ENCODE data around the gene RBL2. TPM values are rescaled to one million over a fixed set of nuclear protein-coding genes. Genes with fewer than 3 reads are reported as not detected.

The RBL2 gene
- total RNA-seq, 1 experiment from 2014 or later: 14.2 TPM

DNA sequence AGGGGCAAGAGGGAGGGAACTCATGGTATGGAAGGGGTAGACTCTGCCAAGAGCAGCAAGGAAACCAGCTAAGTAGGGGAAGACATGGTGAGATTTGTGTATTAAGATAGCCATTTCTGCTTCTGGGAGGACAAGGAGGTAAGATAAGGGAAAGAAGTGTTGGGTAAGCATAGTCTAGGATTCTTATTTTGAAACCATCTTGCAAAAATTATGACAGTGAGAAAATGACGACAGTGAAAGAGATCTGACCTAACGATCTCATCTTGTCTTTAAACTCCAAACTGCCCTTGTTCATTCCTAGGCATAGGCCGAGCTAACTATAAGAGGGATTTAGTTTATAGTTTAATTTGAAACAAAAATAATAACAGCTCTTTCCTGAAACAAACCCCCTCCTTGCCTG, 5.6 kb upstream of the RBL2 start:
- Histone ChIP-seq H3K4me3 (ENCODE audit: low read length) (no peak overlapping the region), H3K36me3 (ENCODE audit: low read depth, low read length) (no peaks in the 10 kb centered on the region), H3K9ac (ENCODE audit: low read length) (no peak overlapping the region), H4K20me1 (ENCODE audit: low read length) (no peaks in the 10 kb centered on the region), H3K9me3 (ENCODE audit: low read length) (peaks cover 4% of the 10 kb centered on the region; the same call in 1 of the 2 replicates), H3K27ac (ENCODE audit: low read length) (no peak overlapping the region), H3K4me2 (ENCODE audit: low read length) (peak overlapping the region; percentile 20), H3K4me1 (ENCODE audit: insufficient read depth, low read length) (peaks cover 4% of the 10 kb centered on the region; the same call in 1 of the 2 replicates), H3K27me3 (ENCODE audit: low read length) (no peaks in the 10 kb centered on the region), H2AFZ (ENCODE audit: low read length) (no peak overlapping the region), H3F3A (ENCODE audit: low read length, unreplicated experiment) (no peaks in the 10 kb centered on the region), H3K79me2 (ENCODE audit: low read length) (no peaks in the 10 kb centered on the region), H3K9me2 (replicated peaks; ENCODE audit: low read length) (no peaks in the 10 kb centered on the region)
- TF ChIP-seq, protein P1, sequence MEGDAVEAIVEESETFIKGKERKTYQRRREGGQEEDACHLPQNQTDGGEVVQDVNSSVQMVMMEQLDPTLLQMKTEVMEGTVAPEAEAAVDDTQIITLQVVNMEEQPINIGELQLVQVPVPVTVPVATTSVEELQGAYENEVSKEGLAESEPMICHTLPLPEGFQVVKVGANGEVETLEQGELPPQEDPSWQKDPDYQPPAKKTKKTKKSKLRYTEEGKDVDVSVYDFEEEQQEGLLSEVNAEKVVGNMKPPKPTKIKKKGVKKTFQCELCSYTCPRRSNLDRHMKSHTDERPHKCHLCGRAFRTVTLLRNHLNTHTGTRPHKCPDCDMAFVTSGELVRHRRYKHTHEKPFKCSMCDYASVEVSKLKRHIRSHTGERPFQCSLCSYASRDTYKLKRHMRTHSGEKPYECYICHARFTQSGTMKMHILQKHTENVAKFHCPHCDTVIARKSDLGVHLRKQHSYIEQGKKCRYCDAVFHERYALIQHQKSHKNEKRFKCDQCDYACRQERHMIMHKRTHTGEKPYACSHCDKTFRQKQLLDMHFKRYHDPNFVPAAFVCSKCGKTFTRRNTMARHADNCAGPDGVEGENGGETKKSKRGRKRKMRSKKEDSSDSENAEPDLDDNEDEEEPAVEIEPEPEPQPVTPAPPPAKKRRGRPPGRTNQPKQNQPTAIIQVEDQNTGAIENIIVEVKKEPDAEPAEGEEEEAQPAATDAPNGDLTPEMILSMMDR (conservative IDR thresholded peaks at IDR 0.05; ENCODE audit: low read depth, low read length): no peak
- TF ChIP-seq EZH2phosphoT487 (IDR thresholded peaks at IDR 0.05; ENCODE audit: borderline replicate concordance, low read length) (no peak), EZH2 (IDR thresholded peaks at IDR 0.05; ENCODE audit: low read length, unreplicated experiment) (no peak)
- ChIA-PET CTCF (no interaction called here), POLR2A (ENCODE audit: unreplicated experiment) (no interaction called here)
- no TSS peak for BruUV-seq (replicated peaks)
- no peak for DNase-seq
- ATAC-seq: no peak
- intact Hi-C loops (cut with micrococcal nuclease): no loop called here

DNA sequence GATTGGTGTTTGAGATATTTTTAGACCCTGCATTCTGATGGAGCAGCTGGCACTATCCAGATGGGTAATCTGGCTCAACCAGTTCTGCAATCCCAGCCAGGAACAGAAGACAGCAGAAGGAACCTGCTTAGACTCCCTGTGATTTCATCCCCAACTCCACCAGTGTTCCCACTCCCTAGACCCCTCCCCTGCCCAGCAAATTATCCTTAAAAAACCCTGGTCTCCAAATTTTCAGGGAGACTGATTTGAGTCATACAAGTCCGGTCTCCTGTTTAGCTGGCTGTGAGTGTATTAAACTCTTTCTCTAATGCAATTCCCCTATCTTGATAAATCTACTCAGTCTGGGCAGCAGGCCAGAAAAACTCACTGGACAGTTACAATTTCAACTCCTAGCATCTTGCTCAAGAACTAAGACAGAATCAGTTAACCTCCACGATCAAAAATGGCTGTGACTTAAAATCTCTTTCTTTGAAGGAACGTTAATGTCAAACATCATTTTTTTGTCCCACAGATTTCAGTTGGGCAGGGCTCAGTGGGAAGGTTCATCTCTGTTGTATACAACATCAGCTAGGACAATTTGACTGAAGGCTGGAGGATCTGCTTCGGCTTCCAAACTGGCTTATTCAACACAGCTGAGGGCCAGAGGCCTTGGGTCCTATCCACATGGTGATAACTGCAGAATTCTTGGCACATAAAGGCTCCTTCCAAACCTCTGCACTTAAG, 4.9 kb upstream of the RBL2 start:
- H3K9me3 ChIP-seq (ENCODE audit: low read length): no peaks in the 10 kb centered on the region; the same call in 1 of the 2 replicates
- no peak overlapping the region for H3K27ac ChIP-seq (ENCODE audit: low read length)
- intact Hi-C loops (cut with micrococcal nuclease): no loop called here
- TF ChIP-seq EZH2 (IDR thresholded peaks at IDR 0.05; ENCODE audit: low read length, unreplicated experiment) (no peak), EZH2phosphoT487 (IDR thresholded peaks at IDR 0.05; ENCODE audit: borderline replicate concordance, low read length) (no peak)
- TF ChIP-seq, protein P1 (conservative IDR thresholded peaks at IDR 0.05; ENCODE audit: low read depth, low read length): no peak
- no peak overlapping the region for H2AFZ ChIP-seq (ENCODE audit: low read length)
- BruUV-seq (replicated peaks): no TSS peak
- CTCF ChIA-PET: interaction anchor here (0.7 kb wide), 1 partner anchor 81 kb away, joined by 4 read pairs; no protein-coding TSS in a partner anchor
- no peaks in the 10 kb centered on the region for H3K27me3 ChIP-seq (ENCODE audit: low read length)
- H3K4me2 ChIP-seq (ENCODE audit: low read length): peak overlapping the region; percentile 20
- H3K9me2 ChIP-seq (replicated peaks; ENCODE audit: low read length): no peaks in the 10 kb centered on the region
- no peaks in the 10 kb centered on the region for H3F3A ChIP-seq (ENCODE audit: low read length, unreplicated experiment)
- no peaks in the 10 kb centered on the region for H3K79me2 ChIP-seq (ENCODE audit: low read length)
- POLR2A ChIA-PET (ENCODE audit: unreplicated experiment): no interaction called here
- peaks cover 7% of the 10 kb centered on the region; the same call in 1 of the 2 replicates for H3K4me1 ChIP-seq (ENCODE audit: insufficient read depth, low read length)
- ATAC-seq (no peak), DNase-seq (peak; percentile 55)
- no peaks in the 10 kb centered on the region for H3K36me3 ChIP-seq (ENCODE audit: low read depth, low read length)
- no peak overlapping the region for H3K4me3 ChIP-seq (ENCODE audit: low read length)
- no peaks in the 10 kb centered on the region for H4K20me1 ChIP-seq (ENCODE audit: low read length)
- no peak overlapping the region for H3K9ac ChIP-seq (ENCODE audit: low read length)

DNA sequence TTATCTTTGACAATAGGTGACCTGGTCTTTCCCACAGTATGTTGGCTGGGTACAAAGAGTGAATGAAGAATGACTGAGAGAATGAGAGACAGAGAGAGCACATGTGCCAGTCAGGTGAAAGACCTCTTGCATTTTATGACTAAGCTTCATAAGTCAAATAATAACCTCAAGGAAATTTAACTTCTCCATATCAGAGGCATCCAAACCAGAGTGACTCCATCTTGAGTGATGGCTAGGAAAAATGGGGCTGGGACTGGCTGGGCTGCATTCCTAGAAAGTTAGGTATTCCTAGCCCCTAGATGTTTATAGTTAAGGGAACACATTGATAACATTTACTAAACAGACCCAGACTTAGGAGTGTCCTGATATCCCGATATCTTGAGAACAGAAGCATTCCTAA, 3.9 kb upstream of the RBL2 start:
- POLR2A ChIA-PET (ENCODE audit: unreplicated experiment): no interaction called here
- Histone ChIP-seq H3K79me2 (ENCODE audit: low read length) (peaks cover 4% of the 10 kb centered on the region; the same call in 1 of the 2 replicates), H3K4me2 (ENCODE audit: low read length) (no peak overlapping the region), H3K27ac (ENCODE audit: low read length) (no peak overlapping the region), H3K9me2 (replicated peaks; ENCODE audit: low read length) (no peaks in the 10 kb centered on the region), H3F3A (ENCODE audit: low read length, unreplicated experiment) (no peaks in the 10 kb centered on the region), H3K4me1 (ENCODE audit: insufficient read depth, low read length) (peaks cover 7% of the 10 kb centered on the region; the same call in 1 of the 2 replicates), H3K27me3 (ENCODE audit: low read length) (no peaks in the 10 kb centered on the region), H3K9me3 (ENCODE audit: low read length) (no peaks in the 10 kb centered on the region), H2AFZ (ENCODE audit: low read length) (no peak overlapping the region), H3K4me3 (ENCODE audit: low read length) (no peak overlapping the region), H3K36me3 (ENCODE audit: low read depth, low read length) (no peaks in the 10 kb centered on the region), H3K9ac (ENCODE audit: low read length) (no peak overlapping the region), H4K20me1 (ENCODE audit: low read length) (no peaks in the 10 kb centered on the region)
- intact Hi-C loops (cut with micrococcal nuclease): no loop called here
- no peak for ATAC-seq
- peak; percentile 19 for DNase-seq
- CTCF ChIA-PET: no interaction called here
- TF ChIP-seq, protein P1 (conservative IDR thresholded peaks at IDR 0.05; ENCODE audit: low read depth, low read length): no peak
- TF ChIP-seq EZH2phosphoT487 (IDR thresholded peaks at IDR 0.05; ENCODE audit: borderline replicate concordance, low read length) (no peak), EZH2 (IDR thresholded peaks at IDR 0.05; ENCODE audit: low read length, unreplicated experiment) (no peak)
- no TSS peak for BruUV-seq (replicated peaks)
